GM12872 (cell line): ENCODE results near the gene IPO5.

Source experiments
- CTCF ChIP-seq: IDR thresholded peaks from 3 replicates; pipeline ENCODE4 v1.5.1; 2011; ENCODE audit warnings: low read depth, mild to moderate bottlenecking, low read length, moderate library complexity; ENCODE audit not compliant: insufficient read depth

IPO5 gene

GRCh38 chr13:97975280-97975847, 21.9 kb downstream of the IPO5 start:
- no peak for TF ChIP-seq CTCF

- no peak for TF ChIP-seq CTCF
These were observed 22.6 kb downstream of the IPO5 start for GRCh38 chr13:97975848-97976609.

- no peak for TF ChIP-seq CTCF
These were observed 23.4 kb downstream of the IPO5 start for GRCh38 chr13:97976610-97977521.

- no peak for TF ChIP-seq CTCF
These were observed 24.5 kb downstream of the IPO5 start for GRCh38 chr13:97977982-97978381.

GRCh38 chr13:97978651-97979050, 25.2 kb downstream of the IPO5 start:
- TF ChIP-seq CTCF, result no peak

GRCh38 chr13:97979051-97979450, 25.6 kb downstream of the IPO5 start:
- no peak for TF ChIP-seq CTCF

- no peak for TF ChIP-seq CTCF
These were observed 26.1 kb downstream of the IPO5 start for GRCh38 chr13:97979556-97979955.
